Left lobe of liver (tissue), 2 donors: Measurements from ENCODE around the gene ELMOD1. TPM values are rescaled to one million over a fixed set of nuclear protein-coding genes. Genes with fewer than 3 reads are reported as not detected.

Experiments used
- ATAC-seq: fragments of 200-7000 bp; cut with Tn5 transposase; one replicate; pipeline ENCODE4 v1.9.1; 2020; ENCODE audit warnings: mild to moderate bottlenecking, moderate library complexity
- DNase-seq: peaks from one replicate; pipeline ENCODE4 v3.0.0-alpha.2; 2020; ENCODE audit warnings: low spot score
- total RNA-seq: library from RNA; stranded (reverse); gene quantifications from one replicate; pipeline ENCODE4 v1.2.1, GENCODE V29; 2021
- donor health status: DM: no; HTN: no; CAD: no; lungs with moderate emphysema.
- donor health status: DM: no; HTN: yes; CAD: no.

The ELMOD1 gene
- total RNA-seq, 1 donor from 2014 or later: 1.3 TPM

DNA sequence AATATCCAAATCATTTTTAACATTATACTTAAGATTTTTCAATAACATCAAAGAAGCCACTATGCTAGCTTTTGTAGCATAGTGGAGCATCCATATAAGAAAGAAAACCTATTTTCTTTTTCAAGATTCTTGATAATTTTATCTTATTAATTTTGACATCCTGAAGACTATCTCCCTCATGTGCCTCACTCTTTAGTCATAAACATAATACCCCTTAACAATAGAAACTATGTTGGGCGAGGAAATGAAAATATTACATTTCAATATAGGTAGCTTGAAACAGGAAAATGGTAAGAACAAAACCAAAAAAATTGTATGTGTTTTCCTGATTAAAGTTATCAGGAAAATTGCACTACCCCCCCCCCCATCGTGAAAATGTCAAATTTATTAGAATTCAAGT lies 40.1 kb downstream of the ELMOD1 start:
- no peak for DNase-seq
- no peak for ATAC-seq

DNA sequence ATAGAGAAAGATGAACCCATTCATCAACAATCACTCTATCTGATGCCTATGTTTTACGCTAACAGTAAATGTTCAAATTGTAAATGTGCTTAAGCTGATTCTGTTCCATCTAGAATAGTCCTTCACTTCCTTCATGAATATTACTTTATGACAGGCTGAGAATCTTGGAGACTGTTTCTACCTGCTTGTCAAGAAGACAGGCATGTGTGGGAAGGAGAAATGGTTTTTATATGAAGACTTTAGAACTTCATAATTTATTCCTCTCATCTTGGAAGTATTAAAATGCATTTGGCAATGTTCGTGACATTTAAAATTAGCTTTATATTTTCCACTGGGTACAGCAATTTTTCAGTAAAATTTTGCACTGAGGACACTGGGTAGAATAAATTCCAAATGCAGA lies 41.0 kb downstream of the ELMOD1 start:
- ATAC-seq: no peak
- DNase-seq: no peak

DNA sequence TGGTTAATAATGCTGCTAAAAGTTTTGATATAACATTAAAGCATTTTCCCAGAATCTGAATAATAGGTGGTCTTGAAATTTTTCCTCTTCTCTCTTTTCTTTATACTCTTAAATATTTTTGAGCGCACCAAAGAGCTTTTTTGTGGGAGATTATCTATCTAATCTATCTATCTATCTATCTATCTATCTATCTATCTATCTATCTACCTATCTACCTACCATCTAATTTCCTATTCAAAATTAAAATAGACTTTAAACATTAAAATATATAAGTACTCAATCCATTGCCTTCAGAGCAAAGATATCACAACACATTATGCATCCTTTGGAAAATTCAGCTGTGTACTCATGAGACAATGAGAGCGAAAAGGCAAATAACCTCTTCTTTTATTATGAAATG lies 55.8 kb downstream of the ELMOD1 start:
- DNase-seq (no peak), ATAC-seq (no peak)

DNA sequence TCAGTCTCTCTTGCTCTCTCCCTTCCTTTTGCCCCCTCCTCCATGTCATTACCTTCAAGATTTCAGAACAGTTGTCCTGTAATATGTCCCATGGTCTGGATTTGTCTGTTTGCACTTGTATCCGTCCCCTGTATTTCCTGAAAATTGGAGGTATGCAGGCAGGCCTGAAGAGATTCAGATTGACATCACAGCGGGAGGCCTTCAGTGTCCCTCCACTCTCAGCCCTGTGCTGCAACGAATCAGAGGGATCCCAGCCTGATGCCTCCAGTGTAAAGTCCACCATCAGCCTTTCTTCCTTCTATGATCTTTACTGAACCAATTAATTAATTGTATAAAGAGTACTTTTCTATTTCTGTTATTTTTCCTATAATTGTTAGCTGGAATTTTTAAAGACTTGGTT lies 57.3 kb downstream of the ELMOD1 start:
- DNase-seq: no peak
- no peak for ATAC-seq

DNA sequence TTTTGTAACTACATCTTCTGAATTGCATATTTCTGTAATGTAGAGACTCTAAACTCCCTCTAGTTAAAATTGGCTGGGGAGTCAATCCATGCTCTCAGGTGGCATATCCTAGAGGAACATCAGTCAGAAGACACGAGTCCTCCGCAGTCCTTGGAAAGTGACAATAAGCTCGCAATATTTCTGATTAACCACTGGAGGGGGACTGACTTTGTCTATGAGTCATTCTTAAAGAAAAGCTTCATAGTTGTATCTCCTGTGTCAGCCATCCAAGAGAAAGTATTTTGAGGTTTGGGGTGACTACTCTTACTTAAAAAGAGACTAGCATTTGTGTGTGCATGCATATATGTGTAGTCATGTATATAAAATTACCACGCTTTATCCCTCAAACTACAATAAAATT lies 60.7 kb downstream of the ELMOD1 start:
- no peak for ATAC-seq

DNA sequence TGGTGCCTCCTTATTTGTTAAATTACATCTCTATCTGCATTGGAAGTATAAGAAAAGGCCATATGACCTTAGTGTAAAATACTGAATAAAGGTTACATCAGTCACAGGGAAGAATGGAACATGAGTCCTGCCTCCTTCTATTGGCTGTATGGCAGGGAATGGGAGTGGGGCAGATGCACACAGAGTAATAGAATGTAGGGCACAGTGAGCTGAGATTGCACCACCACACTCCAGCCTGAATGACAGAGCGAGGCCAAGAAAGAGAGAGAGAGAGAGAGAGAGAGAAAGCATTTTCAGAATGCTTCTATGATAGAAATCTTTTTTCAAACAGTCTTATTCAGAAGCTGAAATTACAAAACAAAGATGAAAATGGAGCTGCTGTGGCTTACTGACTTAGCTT lies 62.1 kb downstream of the ELMOD1 start:
- ATAC-seq (peak; percentile 49), DNase-seq (no peak)

More for the DNA sequence above, 60.7 kb downstream of the ELMOD1 start:
- no peak for DNase-seq

DNA sequence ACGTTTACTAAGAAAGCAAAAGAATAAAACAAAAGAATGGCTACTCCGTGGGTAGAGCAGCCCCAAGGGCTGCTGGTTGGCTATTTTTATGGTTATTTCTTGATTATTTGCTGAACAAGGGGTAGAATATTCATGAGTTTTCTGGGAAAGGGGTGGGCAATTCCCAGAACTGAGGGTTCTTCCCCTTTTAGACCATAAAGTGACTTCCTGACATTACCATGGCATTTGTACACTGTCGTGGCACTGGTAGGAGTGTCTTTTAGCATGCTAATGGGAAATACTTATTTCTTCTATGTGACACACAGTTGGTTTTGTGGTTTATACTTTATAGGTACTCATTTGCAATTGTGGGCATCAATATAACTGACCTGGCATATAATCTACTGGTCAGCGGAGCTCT lies 64.7 kb downstream of the ELMOD1 start:
- DNase-seq: no peak
- ATAC-seq: no peak

DNA sequence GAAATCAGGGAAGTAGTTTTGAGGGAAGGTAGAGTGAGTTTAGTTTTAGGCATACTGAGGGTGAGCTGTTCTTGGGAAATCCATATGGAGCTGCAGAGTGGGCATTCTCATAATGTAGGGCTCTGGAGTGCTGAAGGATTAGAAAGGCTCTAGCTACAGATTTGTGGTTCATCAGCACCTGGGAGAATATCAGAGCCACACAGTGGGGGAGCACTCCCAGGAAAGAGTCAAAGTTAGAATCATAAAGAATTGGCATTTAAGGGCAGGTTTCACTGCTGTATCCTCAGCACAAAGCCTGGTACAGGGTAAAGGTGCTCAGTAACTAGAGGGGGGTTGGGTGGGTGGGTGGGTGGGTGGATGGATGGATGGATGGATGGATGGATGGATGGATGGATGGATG lies 68.4 kb downstream of the ELMOD1 start:
- no peak for DNase-seq
- ATAC-seq: no peak

DNA sequence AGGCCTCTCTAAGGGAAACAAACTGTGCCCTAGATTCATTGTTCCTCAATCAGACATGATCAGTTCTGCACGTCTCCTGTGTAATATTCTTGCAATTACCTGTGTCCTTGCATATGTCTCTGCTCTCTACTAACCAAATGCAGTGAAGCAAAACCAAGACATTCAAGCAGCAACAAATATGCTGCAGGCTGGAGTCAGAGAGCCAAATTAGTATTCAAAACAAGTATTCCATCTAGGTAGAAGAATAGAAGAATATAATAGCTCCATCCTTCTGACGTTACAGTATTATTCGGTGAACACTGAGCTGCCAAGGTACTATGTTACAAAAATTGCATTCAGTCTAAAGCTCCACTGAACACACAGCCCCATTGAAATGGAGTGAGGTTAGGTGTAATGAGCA lies 69.1 kb downstream of the ELMOD1 start:
- DNase-seq (no peak), ATAC-seq (no peak)

DNA sequence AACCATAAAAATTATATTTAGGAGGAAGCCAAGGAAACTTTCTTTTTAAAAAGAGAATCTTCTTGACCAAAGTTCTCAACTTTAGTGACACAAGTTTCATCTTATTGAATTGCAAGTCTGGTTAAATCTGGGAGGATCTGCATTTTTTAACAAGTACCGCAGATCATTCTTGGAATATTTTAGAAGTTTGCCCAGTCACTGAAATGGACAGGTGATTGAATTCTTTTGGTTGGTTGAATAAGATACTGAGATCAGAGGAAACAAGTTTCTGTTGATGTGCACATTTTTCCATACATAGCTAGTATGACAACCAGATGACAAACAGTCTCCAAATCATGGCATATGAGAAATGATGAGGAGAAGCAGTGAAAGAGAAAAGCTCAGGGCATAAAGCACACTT lies 70.7 kb downstream of the ELMOD1 start:
- DNase-seq (no peak), ATAC-seq (no peak)

DNA sequence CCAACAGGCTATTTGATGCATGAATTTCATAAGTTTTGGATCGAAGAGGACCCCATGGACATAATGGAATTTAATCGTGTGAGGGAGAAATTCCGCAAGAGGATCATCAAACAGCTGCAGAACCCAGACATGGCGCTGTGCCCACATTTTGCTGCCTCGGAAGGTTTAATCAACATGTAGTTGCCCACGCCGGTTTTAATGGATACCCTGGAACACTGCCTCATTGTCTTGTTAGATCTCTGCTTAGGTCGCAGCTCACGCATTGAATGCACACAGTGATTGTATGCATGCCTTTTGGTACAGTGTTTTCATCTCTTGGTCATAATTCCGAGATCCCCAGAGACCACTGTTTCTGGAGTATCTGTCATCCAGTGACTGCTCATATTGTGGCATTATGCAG lies 74.1 kb downstream of the ELMOD1 start:
- ATAC-seq (no peak), DNase-seq (no peak)

DNA sequence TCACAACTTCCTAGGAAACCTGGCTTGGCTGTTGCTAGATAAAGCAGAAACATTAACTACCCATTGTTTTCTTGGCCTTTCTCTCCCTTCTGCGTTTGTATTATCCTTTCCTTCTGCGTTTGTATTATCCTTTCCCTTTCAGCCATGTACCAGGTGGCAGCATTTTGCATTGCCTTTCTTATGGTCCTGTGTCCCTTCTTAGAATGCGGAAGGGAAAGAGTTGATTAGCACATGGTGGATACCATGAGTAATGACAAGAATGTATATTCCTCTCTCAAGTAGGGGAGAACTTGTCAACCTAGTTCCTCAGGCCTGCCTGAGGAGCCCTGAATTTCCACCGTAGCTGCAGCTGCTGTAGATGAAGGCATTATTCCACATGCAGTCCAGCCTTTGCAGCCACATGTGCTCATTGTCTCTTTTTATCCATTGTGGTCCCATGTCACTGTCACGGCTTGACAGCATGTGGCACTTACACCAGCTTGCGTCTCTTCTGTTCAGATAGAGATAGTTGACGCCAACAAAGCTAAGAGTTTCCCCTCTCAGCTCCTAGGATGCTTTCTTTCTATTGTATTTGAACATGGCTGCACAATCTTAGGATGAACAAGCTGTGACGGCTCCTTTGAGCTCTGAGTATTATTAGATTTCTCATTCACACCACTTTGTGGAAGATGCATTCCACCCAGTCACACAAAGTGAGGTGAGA lies 76.1 kb downstream of the ELMOD1 start:
- ATAC-seq (no peak), DNase-seq (no peak)

DNA sequence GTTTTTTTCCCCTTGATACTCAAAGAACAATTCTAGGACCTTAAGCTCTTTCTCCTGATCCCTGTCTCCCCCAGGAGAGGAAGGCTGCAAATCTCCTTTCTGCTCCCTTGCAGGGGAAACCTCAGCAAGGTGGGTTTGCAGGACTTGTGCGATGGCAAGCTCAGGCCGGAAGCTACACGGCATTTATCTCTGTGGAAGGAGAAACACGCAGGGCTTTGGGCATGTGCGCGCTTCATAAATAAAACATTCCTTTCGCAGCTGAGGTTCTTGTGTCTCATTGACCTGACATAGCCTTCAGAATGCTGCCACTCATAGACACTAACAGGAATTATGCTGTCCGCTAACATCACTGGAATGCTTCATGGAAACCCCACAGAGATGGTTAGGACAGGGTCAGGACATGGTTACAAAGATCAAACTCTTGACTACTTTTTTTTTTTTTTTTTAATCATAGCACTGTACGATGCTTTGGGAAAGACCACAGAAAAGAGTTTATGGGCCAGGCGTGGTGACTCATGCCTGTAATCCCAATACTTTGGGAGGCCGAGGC lies 78.3 kb downstream of the ELMOD1 start:
- no peak for DNase-seq
- no peak for ATAC-seq

DNA sequence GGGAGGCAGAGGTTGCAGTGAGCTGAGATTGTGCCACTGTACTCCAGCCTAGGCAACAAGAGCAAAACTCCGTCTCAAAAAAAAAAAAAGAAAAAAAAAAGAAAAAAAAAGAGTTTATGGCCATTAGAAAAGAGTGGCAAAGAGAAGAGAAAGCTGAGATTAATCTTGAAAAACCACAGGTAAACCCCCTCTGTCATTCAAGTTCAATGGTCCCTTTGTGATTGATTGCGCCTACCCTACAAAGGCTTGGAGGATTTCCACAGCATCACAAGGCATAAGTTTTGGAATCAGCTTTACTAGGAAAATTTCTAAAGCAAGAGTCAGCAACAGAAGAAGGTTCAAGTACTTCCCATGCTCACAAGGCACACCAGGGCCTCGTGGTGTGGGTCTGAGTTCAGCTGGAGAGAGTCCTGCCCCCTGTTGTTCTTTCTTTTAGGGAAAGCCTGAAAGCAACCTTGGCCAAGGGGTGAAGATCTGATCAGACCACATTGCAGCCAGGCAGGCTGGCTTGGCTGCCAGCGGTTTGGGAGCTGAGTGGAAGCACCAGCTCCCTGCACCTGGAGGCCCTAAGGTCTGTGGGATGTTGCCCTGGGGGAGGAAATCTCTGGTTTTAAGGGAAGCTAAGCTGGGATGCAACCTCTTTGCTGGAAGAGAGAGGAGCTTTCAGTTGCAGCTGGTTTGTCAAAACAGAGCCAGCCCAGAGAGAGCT lies 79.1 kb downstream of the ELMOD1 start:
- ATAC-seq (no peak), DNase-seq (no peak)

DNA sequence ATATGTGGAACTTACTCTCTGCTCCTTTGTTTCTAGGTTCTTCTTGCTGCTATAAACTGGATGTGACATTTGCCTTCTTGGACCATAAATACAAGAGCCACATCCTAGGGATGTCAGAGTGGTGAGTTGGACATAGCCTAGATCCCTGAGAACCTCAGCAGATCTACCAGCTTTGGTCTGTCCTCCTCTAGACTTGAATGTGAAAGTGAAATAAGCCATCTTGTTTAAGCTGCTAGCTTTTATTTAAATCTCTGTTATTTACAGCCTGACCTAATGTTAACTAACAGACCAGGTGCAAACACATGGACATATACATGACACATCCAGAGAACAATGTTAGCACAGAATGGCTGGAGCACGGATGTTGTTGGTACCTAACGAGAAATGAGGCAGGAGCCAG lies 85.0 kb downstream of the ELMOD1 start:
- DNase-seq (no peak), ATAC-seq (no peak)

DNA sequence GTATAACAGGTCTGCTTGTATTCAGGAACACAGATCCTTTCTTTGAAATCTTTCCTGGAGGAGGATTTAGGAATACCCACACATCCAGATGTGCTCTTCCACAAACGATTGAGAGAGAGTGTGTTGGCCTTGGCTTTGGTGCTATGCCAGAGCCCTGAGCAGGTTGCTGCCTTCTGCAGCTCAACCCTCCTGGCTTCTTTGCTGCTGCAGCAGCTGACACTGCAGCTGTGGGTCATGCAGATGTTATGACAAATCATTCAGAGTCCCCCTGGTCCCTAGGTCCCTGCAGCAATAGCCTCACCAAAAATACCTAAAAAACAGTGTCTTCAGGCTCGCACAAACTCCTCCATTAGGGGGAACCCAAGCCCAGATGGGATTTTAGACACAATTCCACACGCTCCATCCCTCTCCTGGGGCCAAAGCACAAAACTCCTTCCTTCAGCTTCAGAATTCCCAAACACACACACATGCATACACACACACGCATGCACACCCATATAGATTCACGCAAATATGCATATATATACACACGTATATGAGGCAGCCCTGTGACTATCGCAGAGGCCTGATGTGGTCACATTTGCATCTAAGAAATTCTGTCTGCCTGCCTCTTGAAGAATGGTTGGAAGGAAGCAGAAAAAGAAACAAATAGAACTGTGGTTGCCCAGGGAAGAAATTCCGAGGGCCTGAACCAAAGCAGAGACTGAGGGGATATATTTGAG lies 85.5 kb downstream of the ELMOD1 start:
- no peak for DNase-seq
- ATAC-seq: no peak

DNA sequence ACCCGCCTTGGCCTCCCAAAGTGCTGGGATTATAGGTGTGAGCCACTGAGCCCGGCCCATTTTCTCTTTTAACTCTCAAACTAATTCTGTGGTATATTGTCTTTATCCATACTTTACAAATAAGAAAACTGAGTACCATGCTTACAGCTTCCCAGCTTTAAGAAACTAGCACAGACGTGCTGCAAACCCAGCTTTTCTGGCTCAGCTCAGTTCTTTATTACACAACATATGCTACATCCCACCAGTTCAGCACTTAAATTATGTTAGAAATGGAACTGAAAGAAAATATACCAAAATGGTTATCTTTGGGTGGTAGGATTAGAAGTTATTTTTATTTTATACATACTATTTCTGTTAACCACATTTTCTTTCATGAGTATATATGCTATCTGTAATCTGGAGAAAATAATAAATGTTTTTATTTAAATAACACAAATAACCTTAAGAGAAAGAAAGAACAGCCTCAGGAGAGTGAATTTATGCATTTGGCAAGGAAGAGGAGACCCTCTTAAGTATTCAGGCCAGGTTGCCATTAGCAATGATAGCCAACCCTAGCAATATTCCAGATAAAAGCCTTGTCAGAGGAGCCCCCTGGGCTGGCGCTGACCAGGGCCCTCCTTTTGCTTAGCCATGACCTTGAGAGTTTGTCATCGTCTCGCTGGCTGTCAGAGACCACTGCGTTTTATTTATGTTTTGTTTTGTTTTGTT lies 87.1 kb downstream of the ELMOD1 start:
- DNase-seq (no peak), ATAC-seq (no peak)

DNA sequence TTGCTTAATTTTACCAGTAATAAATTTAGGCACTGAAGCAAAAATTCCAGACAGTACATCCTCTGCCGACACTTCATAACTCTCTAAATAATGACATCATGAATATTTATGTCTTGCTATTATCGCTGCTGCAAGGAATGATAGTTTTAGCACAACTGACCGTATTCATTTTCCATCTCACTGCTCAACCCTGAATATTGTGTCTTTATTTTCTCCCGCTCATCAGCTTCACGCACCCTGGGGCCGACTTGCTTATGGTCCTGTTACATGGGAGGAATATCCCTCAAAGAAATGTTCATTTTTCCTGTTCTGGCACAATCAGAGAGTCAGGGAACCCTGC lies 87.7 kb downstream of the ELMOD1 start:
- ATAC-seq (no peak), DNase-seq (no peak)

DNA sequence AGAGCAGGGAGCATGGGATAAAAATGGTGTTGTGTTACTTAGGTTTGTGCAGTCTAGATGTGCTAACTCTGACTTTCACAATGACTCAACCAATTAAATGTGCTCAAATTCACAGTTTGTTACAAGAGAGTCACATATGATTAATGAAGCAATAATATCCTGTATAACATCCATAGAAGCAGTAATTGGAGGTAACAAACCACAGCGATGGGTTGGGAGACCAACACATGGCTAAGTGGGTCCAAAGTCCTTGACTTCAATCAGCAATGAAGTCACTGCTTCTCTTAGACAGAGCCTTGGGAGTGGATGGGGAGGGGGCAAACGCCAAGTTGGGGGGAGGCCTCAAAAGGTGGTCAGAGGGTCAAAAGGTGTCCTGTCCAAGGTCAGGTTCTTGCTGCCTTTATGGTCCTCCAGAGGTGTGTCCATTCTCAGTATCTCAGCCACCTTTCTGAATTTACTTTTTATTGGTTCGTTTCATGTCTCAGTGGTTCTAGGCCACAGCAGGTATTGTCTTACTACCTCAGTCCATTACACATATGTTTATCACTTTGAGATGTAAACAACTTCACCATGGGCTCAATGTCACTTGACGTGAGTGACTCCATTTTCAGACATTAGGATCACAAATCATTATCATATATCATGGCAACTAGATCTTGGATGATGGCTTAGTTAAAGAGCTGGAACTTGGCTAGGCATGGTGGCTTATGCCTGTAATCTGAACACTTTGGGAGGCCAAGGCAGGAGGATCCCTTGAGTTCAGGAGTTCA lies 88.5 kb downstream of the ELMOD1 start:
- no peak for DNase-seq

DNA sequence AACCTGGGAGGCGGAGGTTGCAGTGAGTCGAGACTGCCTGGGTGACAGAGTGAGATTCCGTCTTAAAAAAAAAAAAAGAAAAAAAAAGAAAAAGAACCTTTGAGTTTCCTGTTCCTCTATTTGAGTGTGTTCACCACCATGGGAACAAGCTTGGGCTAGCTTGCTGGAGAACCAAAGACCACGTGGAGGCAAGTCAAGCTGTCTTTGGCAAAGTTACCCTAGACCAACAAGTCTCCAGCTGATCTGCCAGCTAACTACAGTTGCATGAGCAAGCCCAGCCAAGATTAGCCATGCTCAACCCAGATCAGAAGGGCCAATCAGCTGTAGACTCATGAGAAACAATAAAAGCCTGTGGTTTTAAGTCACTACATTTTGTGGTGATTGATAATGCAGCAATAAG lies 91.2 kb downstream of the ELMOD1 start:
- no peak for DNase-seq
- no peak for ATAC-seq

More for the DNA sequence above, 88.5 kb downstream of the ELMOD1 start:
- no peak for ATAC-seq

DNA sequence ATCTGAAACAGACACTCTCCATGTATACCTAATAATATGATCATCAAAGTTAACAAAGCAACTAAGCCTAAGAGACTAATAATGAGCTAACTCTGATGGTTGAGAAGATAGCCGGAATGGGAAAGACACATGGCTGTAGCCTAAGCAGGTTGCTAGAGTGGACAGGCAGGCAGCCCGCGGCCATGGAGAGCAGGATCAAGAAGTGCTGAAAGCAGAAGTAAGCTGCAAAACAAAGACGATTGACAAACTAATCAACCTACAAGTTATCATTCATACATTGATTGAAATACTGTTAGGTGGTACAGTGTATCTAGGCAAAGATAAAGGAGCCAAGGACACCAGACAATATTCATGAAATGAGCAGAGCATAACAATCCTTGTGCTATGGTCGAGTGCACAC lies 91.6 kb downstream of the ELMOD1 start:
- ATAC-seq (no peak), DNase-seq (no peak)
